HG02852 (cell line): Measurements from ENCODE around the gene TSPEAR.
"Not testable (repeated sequence)": the region's sequence is repeated elsewhere in the genome, so short reads cannot be mapped to it uniquely, and the experiment has no call there.

Experiments
- ATAC-seq: cut with Tn5 transposase; IDR thresholded peaks from one replicate; pipeline ENCODE4 v1.9.1; 2021; ENCODE audit warnings: mild to moderate bottlenecking, moderate library complexity; ENCODE audit not compliant: unreplicated experiment

The TSPEAR gene

GRCh38 chr21:44656868-44657267, 54.5 kb downstream of the TSPEAR start:
- ATAC-seq: no peak

GRCh38 chr21:44654576-44655175, 56.7 kb downstream of the TSPEAR start, which contains the start of gene KRTAP12-4:
TSS of gene KRTAP12-4 (minus strand) at chr21:44654659. CDS start at chr21:44654614, 45 bp downstream.
- no peak for ATAC-seq

- ATAC-seq: no peak
These were observed 57.5 kb downstream of the TSPEAR start for GRCh38 chr21:44653656-44654575.

- ATAC-seq: no peak
These were observed 58.2 kb downstream of the TSPEAR start for GRCh38 chr21:44653123-44653522.

DNA sequence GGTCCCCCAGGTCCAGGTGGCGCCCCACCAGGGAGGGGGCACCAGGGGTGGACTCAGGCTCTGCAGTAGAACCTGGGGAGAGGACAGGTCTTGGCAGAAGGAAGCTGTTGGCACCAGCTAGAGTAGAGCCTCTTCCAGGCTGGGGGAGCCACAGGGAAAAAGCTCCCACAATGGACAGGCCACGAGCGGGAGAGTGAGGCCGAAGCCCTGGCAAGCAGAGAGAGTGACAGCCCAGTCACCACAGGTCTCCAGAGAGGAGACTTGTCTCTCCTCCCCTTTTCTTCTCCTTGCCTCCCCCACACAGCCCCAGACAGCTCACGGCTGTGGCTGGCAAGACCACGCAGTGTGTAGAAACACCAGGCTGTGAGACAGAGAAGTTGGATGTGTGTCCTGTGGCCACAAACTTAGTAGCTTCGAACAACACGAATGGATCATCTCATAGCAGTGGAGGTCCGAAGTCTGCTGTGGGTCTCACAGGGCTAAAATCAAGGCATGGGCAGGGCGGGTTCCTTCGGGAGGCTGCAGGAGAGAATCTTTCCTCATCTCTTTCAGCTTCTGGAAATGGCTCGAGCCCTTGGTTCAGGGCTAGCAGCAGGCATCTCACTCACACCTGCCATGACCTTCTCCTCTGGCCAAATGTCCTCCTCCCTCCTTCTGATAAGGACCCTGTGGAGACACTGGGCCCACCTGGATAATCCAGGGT, 60.2 kb downstream of the TSPEAR start:
- ATAC-seq: no peak

- no peak for ATAC-seq
These were observed 61.0 kb downstream of the TSPEAR start for GRCh38 chr21:44650265-44650972.

DNA sequence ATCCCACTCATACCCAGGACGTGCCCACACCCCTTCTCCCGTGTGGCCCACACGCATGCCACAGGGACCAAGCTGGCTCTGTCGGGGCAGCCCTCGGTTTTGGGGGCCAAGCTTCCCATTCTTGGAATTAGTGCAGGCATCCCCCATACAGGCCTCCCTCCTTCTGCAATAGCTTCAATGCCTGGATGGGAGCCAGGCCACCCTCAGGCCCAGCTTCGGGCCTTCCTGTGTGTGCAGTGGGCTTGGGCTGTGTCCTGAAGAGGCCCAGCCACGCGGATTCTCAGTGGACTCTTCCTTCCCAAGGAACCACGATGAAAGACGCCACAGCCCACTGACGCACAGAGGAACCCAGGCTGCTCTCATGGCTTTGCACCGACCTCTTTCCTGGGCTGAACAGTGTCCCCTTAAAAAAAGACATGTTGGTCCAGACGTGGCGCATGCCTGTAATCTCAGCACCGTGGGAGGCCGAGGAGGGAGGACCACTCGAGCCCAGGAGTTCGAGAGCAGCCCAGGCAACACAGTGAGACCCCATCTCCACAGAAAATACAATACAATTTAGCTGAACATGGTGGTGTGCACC, 61.8 kb downstream of the TSPEAR start:
- ATAC-seq: no peak

GRCh38 chr21:44648557-44649311, 62.6 kb downstream of the TSPEAR start:
- no peak for ATAC-seq

DNA sequence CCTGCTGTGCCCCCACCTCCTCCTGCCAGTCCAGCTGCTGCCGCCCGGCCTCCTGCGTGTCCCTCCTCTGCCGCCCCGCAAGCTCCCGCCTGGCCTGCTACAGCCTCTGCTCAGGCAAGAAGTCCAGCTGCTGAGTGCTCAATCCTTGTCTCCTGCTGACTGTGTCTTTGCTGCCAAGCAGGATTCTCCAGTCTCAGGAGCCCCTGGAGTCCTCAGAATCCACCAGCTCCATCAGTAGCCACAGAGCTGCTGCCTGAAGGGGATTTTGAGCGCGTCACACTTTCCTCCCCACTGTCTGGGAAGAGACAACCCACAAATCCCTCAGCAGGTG, 64.2 kb downstream of the TSPEAR start:
- ATAC-seq: no peak

DNA sequence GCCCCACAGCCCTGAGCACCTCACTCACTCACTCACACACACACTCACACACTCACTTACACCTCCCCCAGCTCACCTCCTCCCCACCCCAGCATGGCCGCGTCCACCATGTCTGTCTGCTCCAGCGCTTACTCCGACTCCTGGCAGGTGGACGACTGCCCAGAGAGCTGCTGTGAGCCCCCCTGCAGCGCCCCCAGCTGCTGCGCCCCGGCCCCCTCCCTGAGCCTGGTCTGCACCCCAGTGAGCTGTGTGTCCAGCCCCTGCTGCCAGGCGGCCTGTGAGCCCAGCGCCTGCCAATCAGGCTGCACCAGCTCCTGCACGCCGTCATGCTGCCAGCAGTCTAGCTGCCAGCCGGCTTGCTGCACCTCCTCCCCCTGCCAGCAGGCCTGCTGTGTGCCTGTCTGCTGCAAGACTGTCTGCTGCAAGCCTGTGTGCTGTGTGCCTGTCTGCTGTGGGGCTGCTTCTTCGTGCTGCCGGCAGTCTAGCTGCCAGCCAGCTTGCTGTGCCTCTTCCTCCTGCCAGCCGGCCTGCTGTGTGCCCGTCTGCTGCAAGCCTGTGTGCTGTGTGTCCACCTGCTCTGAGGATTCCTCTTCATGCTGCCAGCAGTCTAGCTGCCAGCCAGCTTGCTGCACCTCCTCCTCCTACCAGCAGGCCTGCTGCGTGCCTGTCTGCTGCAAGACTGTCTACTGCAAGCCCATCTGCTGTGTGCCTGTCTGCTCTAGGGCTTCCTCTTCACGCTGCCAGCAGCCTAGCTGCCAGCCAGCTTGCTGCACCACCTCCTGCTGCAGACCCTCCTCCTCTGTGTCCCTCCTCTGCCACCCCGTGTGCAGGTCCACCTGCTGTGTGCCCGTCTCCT, 64.8 kb downstream of the TSPEAR start, which contains the start of gene KRTAP10-11:
Gene KRTAP10-11, plus strand, starts transcription at position 49 of the 856 bp plus-strand sequence. Its CDS starts 45 bp downstream, at position 94.
- not testable (repeated sequence) for ATAC-seq

- ATAC-seq: no peak
These were observed 66.5 kb downstream of the TSPEAR start for GRCh38 chr21:44644878-44645277.

- no peak for ATAC-seq
These were observed 67.5 kb downstream of the TSPEAR start for GRCh38 chr21:44643741-44644310.

DNA sequence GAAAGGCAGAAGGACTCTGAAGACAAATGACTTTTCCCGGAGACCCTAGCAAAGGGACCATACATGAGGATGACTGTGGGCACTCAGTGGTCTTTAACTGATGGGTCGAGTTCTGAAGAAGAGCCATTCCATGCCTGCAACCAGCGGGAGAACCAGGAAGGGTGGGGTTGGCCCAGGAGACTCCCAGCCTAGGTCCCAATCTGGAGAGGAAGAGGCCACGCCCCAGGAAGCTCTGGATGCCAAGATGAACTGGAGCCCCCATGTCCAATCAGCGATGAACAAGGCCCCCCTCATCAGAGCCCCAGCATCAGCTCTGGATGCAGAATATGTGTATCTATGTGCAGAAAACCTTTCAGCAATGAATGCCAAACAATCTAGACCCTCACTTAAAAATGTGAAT, 70.6 kb downstream of the TSPEAR start:
- no peak for ATAC-seq

DNA sequence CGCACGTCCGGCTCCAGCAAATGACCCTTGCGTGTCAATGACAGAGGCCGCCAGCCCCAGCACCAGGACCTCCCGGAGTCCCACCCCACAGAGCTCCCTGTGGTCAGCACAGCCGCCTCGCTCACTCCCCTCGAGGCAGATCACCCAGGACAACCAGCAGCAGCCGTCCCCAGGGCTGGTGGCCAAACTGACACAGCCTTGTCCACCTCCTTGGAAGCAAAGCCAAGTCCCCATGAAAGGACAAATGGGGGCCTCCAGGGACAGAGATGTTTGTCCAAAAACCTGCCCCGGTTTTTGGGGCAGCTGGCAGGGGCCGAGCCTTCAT, 72.1 kb downstream of the TSPEAR start:
- no peak for ATAC-seq

- not testable (repeated sequence) for ATAC-seq
These were observed 72.7 kb downstream of the TSPEAR start for GRCh38 chr21:44638506-44639330.

GRCh38 chr21:44637851-44638348, 73.5 kb downstream of the TSPEAR start:
- ATAC-seq: not testable (repeated sequence)

DNA sequence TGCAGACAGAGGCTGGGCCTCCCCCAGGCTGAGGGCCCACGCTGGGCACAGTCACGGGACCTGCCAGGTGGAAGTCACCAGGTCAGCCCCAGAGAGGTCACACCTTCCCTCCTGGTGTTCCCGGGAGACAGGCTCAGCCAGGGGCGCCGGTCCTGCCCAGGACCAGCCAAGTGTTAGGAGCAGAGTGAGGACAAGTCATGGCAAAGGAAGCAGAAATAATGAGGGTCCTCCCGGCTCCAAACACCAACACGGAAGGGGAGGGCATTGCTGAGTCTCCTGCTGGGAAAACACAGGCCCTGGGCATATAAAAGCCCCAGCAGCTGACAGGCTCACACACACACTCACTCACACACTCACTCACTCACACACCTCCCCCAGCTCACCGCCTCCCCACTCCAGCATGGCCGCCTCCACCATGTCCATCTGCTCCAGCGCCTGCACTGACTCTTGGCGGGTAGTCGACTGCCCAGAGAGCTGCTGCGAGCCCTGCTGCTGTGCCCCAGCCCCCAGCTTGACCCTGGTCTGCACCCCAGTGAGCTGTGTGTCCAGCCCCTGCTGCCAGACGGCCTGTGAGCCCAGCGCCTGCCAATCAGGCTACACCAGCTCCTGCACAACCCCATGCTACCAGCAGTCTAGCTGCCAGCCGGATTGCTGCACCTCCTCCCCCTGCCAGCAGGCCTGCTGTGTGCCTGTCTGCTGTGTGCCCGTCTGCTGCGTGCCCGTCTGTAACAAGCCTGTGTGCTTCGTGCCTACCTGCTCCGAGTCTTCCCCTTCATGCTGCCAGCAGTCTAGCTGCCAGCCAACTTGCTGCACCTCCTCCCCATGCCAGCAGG, 74.1 kb downstream of the TSPEAR start, which contains the start of gene KRTAP10-10:
Gene KRTAP10-10, plus strand, starts transcription at position 339 of the 833 bp plus-strand sequence. Its CDS starts 62 bp downstream, at position 401.
- ATAC-seq: no peak
